CD4-positive, alpha-beta T cell treated with Interleukin-6 at 100 ng/mL for 8 hours (primary cell): Measurements from ENCODE around the gene MRLN.
"Not testable (repeated sequence)": the region's sequence is repeated elsewhere in the genome, so short reads cannot be mapped to it uniquely, and the experiment has no call there.

Experiments used
- DNase-seq: peaks from one replicate; pipeline ENCODE4 v3.0.0-alpha.2; 2020; ENCODE audit warnings: mixed read lengths, low spot score

Gene MRLN

DNA sequence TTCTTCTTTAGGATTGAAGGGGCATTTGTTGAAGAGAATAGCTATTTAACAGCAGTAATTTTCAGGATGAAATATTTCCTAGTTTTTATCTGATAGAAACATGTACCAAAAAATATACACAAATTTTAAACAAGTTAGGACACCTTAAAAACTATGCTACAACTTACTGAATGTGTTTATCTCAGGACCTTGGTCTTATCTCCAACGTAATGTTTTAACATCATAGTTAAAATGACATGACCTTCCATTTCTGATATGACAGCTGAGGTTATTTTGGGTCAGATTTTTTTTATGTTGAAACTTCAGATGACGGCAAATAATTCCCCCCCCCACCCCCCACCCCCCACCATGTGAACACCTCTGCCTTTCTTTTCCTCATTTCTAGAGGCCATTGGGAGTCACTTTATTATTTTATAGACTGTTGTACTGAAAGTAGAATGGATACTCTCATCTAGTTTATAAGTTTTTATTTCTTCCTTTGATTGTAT is 8.0 kb downstream of the MRLN start:
- DNase-seq = no peak

DNA sequence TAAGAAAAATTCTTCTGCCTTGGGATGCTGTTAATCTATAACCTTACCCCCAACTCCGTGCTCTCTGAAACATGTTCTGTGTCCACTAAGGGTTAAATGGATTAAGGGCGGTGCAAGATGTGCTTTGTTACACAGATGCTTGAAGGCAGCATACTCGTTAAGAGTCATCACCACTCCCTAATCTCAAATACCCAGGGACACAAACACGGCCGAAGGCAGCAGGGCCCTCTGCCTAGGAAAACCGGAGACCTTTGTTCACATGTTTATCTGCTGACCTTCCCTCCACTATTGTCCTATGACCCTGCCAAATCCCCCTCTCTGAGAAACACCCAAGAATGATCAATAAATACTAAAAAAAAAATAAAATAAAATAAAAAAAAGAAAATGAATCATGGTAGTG is 8.5 kb downstream of the MRLN start:
- DNase-seq = not testable (repeated sequence)

DNA sequence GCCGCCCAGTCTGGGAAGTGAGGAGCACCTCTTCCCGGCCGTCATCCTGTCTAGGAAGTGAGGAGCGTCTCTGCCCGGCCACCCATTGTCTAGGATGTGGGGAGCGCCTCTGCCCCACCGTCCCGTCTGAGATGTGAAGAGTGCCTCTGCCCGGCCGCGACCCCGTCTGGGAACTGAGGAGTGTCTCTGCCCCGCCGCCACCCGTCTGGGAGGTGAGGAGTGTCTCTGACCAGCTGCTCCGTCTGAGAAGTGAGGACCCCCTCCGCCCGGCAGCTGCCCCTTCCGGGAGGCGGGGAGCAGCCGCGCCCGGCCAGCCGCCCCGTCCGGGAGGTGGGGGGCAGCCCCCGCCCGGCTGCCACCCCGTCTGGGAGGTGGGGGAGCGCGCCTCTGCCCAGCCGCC is 9.1 kb downstream of the MRLN start:
- not testable (repeated sequence) for DNase-seq

DNA sequence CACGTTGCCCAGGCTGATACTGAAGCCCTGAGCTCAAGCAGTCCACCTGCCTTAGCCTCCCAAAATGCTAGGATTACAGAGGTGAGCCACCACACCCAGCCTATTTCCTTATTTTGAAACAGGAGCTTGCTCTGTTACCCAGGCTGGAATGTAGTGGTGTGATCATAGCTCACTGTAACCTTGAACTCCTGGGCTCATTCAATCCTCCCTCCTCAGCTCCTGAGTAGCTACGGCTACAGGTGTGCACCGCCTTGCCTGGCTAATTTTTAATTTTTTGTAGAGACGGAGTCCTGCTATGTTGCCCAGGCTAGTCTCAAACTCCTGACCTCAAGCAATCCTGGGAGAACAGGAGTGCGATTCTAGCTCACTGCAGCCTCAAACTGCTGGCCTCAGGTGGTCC is 11.7 kb downstream of the MRLN start:
- no peak for DNase-seq

DNA sequence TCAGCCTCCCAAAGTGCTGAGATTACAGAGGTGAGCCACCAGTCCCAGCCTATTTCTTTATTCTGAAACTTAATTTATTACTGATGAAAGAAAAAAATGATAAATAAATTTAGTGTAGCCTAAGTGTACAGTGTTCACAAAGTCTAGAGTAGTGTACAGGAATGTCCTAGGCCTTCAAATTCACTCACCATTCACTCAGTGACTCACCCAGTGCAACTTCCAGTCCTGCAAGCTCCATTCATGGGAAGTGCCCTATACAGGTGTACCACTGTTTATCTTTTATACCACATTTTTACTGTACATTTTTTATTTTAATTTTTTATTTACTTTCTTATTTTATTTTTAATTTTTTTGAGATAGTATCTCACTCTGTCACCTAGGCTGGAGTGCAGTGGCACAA is 12.2 kb downstream of the MRLN start:
- DNase-seq = no peak

DNA sequence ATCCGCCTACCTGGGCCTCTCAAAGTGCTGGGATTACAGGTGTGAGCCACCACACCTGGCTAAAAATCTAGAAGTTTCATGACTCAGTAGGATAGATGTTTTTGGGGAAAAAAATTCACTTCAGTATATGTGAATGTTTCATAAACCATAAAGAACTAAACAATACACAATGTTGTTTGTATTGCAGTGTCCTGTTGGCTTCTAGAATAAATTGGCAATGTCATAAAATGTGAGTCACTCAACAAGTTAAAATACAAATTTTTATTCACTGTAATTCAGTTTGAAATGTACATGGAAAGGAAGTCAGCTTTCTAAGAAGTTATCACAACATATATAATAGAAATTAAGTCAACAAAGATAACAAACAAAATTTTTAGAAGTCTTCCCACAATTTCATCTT is 16.5 kb downstream of the MRLN start:
- no peak for DNase-seq

DNA sequence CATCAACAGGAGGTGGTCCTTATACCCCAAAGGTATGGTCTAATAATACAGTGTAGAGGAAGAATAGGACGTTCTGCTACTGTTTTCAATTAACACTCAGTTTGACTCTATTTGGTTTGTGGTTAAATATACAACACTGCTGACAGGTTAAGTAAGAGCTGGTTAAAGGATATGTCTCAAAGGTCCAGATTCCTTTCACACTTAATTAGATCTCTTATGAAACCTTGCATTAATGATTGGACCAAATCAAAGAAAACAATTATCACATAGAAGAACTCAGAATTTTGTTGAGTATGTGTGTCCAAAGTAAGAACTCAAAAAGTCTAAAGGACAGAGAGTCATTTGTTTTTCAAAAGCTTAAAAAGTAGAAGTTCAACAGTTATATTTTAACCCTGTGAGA is 18.0 kb downstream of the MRLN start:
- DNase-seq = no peak

DNA sequence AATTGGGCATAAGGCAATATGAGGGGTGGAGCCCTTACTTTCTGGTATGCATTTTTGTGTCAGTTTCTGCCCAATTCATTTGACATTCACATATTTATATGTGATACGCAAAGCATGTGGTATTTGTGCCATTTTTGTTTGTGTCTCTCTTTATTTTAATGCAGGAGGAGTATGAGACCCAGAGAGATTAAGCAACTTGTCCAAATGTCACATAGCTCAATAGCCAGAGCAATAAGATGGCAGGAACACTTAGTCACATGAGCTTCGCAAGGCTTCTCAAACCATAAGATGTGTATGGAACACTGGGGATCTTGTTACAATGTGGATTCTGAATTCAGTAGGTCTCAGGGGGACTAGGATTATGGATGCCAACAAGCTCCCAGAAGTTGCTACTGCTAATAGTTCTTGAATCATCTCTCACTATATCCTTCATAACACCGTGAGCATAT is 19.2 kb downstream of the MRLN start:
- DNase-seq = no peak

DNA sequence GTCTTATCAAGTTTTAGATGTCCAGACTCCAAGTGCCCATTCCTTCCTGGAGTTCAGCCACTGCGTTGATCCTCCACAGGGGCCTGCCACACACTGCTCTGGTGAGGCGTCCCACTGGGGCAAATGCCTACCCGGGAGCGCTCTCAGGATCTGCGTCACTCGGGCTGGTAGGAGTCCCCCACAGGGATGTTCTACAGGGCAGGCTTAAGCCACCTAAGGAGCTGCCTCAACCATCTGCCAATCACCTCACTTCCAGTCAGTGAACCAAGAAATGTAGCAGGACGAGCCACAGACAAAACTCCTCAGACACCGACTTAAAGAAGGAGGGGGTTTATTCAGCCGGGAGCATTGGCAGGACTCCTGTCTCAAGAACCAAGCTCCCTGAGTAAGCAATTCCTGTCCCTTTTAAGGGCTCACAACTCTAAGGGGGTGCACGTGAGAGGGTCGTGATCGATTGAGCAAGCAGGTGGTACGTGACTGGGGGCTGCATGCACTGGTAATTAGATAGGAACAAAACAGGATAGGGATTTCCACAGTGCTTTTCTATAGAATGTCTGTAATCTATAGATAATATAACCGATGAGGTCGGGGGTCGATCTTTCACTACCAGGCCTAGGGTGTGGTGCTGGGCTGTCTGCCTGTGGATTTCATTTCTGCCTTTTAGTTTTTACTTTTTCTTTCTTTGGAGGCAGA is 19.8 kb downstream of the MRLN start:
- not testable (repeated sequence) for DNase-seq

DNA sequence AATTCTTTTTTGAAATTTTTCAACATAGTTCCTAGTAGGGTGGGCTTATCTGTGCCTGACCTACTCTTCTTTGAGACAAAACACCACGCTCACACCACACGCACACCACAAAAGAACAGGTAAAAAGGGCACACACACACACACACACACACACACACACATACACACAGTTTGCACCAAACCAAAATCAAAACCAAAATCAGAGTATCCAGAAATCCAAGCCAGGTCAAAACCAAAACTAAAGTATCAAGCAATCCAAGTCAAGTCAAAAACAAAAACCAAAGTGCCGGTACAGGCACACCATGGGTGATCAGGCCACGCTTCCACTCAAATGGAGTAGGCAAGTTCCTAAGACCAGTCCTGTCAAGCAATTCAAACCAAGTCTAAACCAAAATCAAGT is 20.4 kb downstream of the MRLN start:
- DNase-seq = not testable (repeated sequence)

DNA sequence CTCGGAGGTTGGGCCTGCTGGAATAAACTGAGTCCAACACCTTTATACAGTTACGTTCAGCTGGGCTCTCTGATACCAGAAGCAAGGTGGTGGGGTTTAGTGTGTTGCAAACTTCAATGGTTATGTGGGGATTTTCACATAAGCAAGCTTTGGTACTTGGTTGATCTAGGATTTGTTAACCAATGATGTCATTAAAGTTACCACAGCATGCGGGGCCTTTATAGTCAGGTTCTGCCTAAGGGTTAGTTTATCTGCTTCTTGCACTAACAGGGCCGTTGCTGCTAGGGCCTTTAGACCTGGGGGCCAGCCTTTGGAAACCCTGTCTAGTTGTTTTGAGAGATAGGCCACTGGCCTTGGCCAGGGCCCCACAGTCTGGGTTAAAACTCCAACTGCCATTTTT is 24.1 kb downstream of the MRLN start:
- not testable (repeated sequence) for DNase-seq

DNA sequence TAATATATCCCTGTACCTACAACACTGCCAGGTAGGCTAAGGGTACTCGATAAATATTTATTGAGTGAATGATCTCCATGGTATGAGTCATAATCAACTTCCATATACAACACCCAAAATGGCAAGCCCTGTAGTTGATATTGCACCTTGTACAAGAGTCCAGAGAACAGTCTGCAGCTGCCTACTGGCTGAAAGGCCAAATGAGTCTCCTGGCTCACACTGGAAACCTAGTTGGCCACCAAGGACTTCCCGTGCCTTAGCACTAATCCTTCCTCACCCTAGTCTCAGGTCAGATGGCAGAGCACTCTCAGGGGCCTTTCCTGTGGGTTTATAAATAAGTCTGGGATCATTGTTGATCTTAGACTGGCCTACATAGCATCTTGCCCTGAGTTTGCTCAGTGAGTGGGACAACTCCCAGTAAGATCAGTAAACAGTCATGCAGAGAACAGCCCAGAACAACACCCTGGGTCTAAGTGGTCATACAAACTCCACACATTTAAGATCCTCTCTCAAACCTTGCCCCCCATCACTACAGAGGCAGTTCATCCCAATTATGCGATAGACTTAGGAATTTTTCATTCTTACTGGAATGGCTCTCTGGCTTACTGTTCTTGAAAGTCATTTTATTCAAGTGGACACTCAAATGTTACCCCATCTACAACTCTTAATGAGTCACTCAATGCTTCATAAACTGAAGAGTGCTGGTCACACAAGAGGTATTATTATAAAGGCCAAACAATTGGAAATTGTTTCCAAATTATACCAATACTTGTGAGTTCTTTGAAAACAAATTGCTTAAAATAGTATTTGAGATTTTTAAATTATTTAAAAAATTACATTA is 28.9 kb downstream of the MRLN start:
- no peak for DNase-seq

DNA sequence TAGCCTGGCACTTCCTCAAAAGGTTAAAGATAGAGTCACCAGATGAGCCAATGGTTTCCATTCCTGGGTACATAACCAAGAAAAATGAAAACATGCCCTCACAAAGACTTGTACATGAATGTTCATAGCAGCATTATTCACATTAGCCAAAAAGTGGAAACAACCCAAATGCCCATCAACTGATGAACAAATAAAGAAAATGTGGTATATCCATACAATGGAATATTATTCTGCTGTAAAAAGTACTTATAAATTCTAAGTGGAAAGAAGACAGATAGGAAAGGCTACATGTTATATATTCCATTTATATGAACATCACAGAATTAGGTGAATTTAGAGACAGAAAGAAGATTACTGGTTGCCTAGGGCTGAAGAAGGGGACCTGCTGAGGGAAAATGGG is 32.9 kb downstream of the MRLN start:
- DNase-seq = no peak

DNA sequence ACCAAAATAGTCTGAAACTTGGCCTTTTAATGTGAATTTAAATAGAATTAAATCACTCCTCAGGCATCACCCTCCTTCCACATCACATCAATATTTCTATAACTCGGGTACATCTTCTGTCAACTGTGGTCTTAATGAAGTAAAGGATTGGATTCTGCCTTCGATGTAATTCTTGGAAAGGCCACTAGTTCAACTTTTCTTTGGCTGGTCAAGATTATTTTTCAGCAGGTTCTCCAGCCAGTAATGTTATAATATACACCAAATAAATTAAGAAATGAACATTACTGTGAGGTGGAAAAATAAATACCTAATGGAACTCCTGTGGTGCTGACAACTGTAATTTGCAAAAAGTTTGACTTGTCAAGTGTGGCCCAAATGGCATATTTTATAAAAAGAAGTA is 33.9 kb downstream of the MRLN start:
- no peak for DNase-seq

DNA sequence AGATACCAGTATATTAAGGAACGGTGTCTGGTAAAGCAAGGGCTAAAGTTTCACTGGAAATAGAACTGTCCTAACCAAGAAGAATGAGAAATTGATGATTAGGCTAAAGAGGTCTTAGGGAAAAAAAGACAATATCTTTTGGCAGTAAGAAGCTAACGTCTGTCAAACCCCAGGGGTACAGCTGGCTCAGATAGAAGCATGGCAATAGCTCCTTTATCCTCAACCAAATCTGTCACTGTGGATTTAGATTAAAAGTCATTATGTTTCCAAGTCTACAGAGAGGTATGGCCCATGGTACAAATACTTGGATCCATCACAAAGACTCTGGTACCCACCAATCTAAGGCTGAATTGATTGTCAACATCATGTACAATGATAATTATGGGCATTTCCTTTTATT is 35.0 kb downstream of the MRLN start:
- DNase-seq = no peak

DNA sequence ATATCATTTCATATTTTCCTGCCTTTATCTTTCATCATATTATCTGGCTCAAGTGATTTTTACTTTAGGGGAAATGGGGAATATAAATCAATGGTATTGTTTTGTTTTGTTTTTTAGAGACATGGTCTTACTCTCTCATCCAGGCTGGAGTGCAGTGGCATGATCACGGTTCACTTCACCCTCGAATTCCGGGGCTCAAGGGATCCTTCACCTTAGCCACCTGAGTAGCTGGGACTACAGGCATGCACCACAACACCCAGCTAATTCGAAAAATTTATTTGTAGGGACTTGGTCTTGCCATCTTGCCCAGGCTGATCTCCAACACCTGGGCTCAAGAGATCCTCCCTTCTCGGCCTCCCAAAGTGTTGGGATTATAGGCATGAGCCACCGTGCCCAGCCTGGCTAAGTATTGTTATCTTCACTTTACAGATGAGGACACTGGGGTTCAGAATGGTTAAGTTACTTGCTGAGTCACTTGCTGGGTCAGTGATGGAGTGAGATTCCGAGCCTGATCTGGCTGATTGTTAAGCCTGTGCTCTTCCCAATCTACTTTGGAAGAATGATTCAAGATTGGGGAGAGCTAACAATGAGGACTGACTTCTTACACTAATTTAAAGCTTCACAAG is 39.9 kb downstream of the MRLN start:
- DNase-seq = no peak

DNA sequence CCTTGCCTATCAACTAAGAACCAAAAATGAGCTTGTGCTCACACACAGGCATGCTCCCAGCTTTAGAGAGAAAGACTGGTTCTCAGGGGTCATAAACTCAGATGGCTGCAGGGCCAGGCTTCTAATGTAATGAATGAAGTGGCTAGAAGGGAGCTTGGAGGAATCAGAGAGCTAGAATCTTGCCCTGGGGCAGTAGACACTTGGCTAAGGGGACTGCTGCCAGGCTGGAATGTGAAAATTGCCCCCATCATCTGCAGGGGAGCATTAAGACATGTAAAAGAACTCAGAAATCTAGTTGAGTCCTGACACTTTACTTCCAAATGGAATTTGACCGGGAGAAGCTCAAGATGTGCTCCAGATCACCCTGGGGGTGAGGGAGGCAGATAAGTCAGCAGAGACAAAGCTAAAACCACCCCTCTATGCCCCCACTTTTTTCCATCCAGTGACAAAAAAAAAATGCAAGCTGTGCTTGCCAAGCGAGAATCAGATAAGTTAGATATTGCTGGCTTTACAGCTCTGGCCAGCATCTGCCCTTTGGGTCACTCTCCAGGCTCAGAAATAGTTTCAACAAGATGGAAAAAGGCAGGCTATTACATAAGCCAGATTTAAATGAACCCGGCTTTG is 41.3 kb downstream of the MRLN start:
- no peak for DNase-seq

DNA sequence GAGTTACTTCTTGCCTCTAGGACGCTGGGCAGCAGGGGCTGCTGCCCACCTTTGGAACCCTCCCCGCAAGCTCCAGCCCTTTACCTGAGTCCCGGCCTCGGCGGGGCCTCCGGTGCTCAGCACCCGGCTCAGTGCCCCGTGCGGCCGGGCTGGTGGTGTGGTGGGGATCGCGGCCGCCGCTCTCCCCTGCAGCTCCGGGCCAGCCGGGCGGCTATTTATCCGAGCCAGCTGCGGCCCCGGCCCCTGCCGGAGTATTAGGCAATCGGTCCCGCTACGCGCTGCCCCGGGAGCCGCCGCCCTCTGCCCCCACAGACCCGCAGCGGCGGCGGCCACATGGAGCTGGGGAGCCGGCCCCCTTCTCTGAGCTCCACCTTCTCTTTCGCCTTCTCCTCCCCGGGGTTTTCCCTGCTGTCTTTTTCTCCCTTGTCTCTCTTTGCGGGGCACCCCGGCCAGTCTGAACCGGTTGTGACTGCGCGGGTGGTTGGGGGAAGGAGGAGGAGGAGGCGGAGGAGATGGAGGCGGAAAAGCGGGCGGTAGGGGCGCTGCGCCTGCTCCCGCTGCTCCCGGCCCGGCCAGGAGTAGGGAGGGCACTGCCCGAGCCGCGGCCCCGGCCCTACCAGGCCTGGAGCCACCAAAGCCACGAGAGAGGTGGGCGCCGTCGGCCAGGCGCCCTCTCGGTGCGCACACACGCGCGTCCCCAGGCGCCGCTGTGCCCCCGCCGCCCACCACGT is 43.7 kb downstream of the MRLN start, which contains the start of gene SLC16A9:
TSS of gene SLC16A9 (minus strand) at position 456 of the 731 bp plus-strand sequence. CDS start 25,559 bp downstream, outside the sequence.
- DNase-seq = no peak

DNA sequence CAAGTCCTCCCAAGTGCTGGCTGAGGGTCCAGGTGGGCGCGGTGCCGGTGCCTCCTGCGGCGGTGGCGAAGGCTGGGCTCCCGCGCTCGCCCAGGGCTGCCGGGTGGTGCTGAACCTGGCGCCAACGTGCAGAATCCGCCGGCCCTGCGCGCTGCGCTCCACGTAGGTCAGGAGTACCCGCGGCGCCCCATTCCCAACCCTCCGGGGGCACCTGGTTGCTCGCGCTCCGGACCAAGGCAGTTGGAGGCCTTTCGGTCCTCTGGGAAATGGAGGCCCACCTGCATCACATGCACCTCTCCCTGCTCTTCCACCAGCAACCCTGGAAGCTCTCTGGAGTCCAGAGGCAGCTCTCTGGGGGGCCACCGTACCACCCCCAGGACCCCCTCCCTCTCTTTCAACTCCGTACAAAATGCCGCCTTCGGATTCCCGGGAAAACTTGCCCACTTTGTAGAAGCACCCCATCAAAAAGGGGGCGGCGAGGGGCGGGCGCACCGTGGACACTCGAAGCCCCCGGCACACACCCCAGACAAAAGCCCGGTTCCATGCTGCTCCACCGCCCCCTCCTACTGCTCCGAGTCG is 44.4 kb downstream of the MRLN start:
- no peak for DNase-seq

DNA sequence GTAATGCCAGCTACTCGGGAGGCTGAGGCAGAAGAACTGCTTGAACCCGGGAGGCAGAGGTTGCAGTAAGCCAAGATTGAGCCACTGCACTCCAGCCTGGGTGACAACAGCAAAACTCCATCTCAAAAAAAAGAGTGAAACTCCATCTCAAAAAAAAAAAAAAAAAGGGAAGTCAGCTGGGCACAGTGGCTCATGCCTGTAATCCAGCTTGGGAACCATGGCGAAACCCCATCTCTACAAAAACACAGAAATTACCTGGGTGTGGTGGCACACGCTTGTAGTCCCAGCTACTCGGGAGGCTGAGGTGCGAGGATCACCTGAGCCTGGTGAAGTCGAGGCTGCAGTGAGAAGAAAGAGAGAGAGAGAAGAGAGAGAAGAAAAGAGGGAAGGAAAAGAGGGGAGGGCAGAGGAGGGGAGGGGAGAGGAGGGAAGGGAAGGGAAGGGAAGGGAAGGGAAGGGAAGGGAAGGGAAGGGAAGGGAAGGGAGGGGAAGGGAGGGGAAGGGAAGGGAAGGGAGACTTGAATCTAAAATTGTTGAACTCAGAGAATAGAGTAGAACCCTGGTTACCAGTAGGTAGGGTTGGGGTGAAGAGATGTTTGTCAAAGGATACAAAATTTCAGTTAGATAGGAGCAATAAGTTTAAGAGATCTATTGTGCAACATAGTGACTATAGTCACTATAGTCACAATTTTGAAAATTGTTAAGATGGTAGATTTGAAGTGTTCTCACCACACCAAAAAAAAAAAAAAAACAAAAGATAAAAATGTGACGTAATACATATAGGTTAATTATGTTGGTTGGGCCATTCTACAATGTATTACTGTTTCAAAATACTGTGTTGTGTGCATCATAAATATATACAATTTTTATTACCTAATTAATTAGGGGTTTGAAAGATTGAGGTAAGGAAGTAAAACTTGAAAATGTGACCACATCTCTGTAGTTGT is 46.1 kb downstream of the MRLN start:
- DNase-seq = no peak
